IMR-90 (cell line): ENCODE measurements around the gene CAMK4. TPM values are rescaled to one million over a fixed set of nuclear protein-coding genes. Genes with fewer than 3 reads are reported as not detected.

Source experiments
- ATAC-seq: fragments of 200-7000 bp; cut with Tn5 transposase; 2 replicates; pipeline ENCODE4 v1.9.1; 2020; ENCODE audit warnings: low read depth, mild to moderate bottlenecking, moderate library complexity
- BruUV-seq: library from RNA; stranded (reverse); fragments of 400-500 nt; replicated peaks from 2 replicates; lab custom pipeline; 2021; lab: Mats Ljungman, UMichigan
- CTCF ChIA-PET: fragments of 300-600 bp; formaldehyde crosslinking; extraction: SDS; loops from one replicate; lab custom pipeline; 2021; ENCODE audit warnings: antibody characterized with exemption; lab: Yijun Ruan, JAX
- POLR2A ChIA-PET: fragments of 300-600 bp; sonication (Branson Sonifier 250); formaldehyde crosslinking; loops from one replicate; lab custom pipeline; 2022; ENCODE audit warnings: antibody characterized with exemption; ENCODE audit not compliant: unreplicated experiment; lab: Charles Lee
- DNase-seq: peaks from one replicate; pipeline ENCODE4 v3.0.0; 2013
- H2AFZ ChIP-seq: replicated peaks from 2 replicates; pipeline ENCODE3; 2013; ENCODE audit warnings: low read length, mild to moderate bottlenecking; ENCODE audit not compliant: poor library complexity
- H2AK5ac ChIP-seq: 2 replicates; pipeline ENCODE4 v1.6.1; 2013; ENCODE audit warnings: low read depth, low read length, inconsistent platforms
- H2AK9ac ChIP-seq: replicated peaks from 2 replicates; pipeline ENCODE3; 2013; ENCODE audit warnings: mild to moderate bottlenecking, low read depth, low read length, moderate library complexity; ENCODE audit not compliant: poor library complexity
- H2BK120ac ChIP-seq: 2 replicates; pipeline ENCODE4 v1.6.1; 2013; ENCODE audit warnings: low read depth, low read length, inconsistent platforms
- H2BK15ac ChIP-seq: 3 replicates; pipeline ENCODE4 v1.6.1; 2013; ENCODE audit warnings: low read depth, low read length, inconsistent platforms
- H2BK20ac ChIP-seq: 2 replicates; pipeline ENCODE4 v1.6.1; 2013; ENCODE audit warnings: low read depth, mild to moderate bottlenecking, inconsistent platforms, low read length, moderate library complexity
- H2BK5ac ChIP-seq: 2 replicates; pipeline ENCODE4 v1.6.1; 2013; ENCODE audit warnings: mild to moderate bottlenecking, low read depth, low read length, inconsistent platforms; ENCODE audit not compliant: poor library complexity, severe bottlenecking
- H3K14ac ChIP-seq: replicated peaks from 2 replicates; pipeline ENCODE4 v1.6.1; 2013; ENCODE audit warnings: low read depth, low read length, inconsistent platforms
- H3K18ac ChIP-seq: 2 replicates; pipeline ENCODE4 v1.6.1; 2013; ENCODE audit warnings: low read depth, low read length, control low read depth
- H3K23ac ChIP-seq: 2 replicates; pipeline ENCODE4 v1.6.1; 2013; ENCODE audit warnings: low read depth, low read length, inconsistent platforms
- H3K27ac ChIP-seq: 2 replicates; pipeline ENCODE4 v1.5.1; 2013; ENCODE audit warnings: mild to moderate bottlenecking, control low read depth, low read length; ENCODE audit not compliant: insufficient read depth
- H3K27me3 ChIP-seq: 2 replicates; pipeline ENCODE4 v1.6.1; 2013; ENCODE audit warnings: low read length; ENCODE audit not compliant: control insufficient read depth, insufficient read depth
- H3K36me3 ChIP-seq: 2 replicates; pipeline ENCODE4 v1.6.1; 2013; ENCODE audit warnings: low read length, mixed read lengths; ENCODE audit not compliant: control insufficient read depth, insufficient read depth
- H3K4ac ChIP-seq: 2 replicates; pipeline ENCODE4 v1.6.1; 2013; ENCODE audit warnings: low read depth, low read length, inconsistent platforms
- H3K4me1 ChIP-seq: 2 replicates; pipeline ENCODE4 v1.6.1; 2013; ENCODE audit warnings: low read length, mixed read lengths; ENCODE audit not compliant: control insufficient read depth, insufficient read depth
- H3K4me2 ChIP-seq: 2 replicates; pipeline ENCODE4 v1.6.1; 2013; ENCODE audit warnings: low read depth, mild to moderate bottlenecking, control low read depth, low read length, moderate library complexity
- H3K4me3 ChIP-seq: 2 replicates; pipeline ENCODE4 v1.5.1; 2013; ENCODE audit warnings: low read depth, mild to moderate bottlenecking, control low read depth, low read length, moderate library complexity; ENCODE audit not compliant: insufficient read depth
- H3K56ac ChIP-seq: 2 replicates; pipeline ENCODE4 v1.6.1; 2013; ENCODE audit warnings: low read length, inconsistent platforms; ENCODE audit not compliant: insufficient read depth; ENCODE audit errors: extremely low read depth
- H3K79me1 ChIP-seq, 2 experiments: 2 replicates each; pipeline ENCODE4 v1.6.1; 2013; ENCODE audit warnings: low read length in 2 of 2, inconsistent platforms in 1 of 2, low read depth in 1 of 2
- H3K9ac ChIP-seq: 2 replicates; pipeline ENCODE4 v1.6.1; 2013; ENCODE audit warnings: low read depth, low read length, control low read depth
- H3K9me1 ChIP-seq: 2 replicates; pipeline ENCODE4 v1.6.1; 2013; ENCODE audit warnings: low read length, inconsistent platforms; ENCODE audit not compliant: insufficient read depth
- H3K9me3 ChIP-seq: 2 replicates; pipeline ENCODE4 v1.6.1; 2013; ENCODE audit warnings: low read length; ENCODE audit not compliant: control insufficient read depth, insufficient read depth
- H4K20me1 ChIP-seq: 2 replicates; pipeline ENCODE4 v1.6.1; 2013; ENCODE audit warnings: low read length, inconsistent platforms; ENCODE audit not compliant: insufficient read depth
- H4K5ac ChIP-seq: 2 replicates; pipeline ENCODE4 v1.6.1; 2013; ENCODE audit warnings: mild to moderate bottlenecking, low read depth, low read length, control low read depth
- H4K8ac ChIP-seq, 2 experiments: 2 replicates each; pipeline ENCODE4 v1.6.1; 2013; ENCODE audit warnings: low read depth in 2 of 2, low read length in 2 of 2, control low read depth in 1 of 2, inconsistent platforms in 1 of 2
- H4K91ac ChIP-seq: 2 replicates; pipeline ENCODE4 v1.6.1; 2013; ENCODE audit warnings: low read depth, low read length, inconsistent platforms; ENCODE audit not compliant: insufficient read depth
- ELK1 ChIP-seq: fragments of 150-350 bp; IDR thresholded peaks from 2 replicates; pipeline ENCODE4 v1.6.1; 2016; ENCODE audit warnings: low read depth, mild to moderate bottlenecking, low read length, moderate library complexity, borderline replicate concordance
- MAFK ChIP-seq: IDR thresholded peaks from 2 replicates; pipeline ENCODE4 v1.6.1; 2012; ENCODE audit warnings: low read depth, low read length, improper control_type of control experiment
- WGBS, 2 experiments: methylation state at CpG; one replicate each; pipeline versions ENCODE4 v1.1.5 to v1.1.7; 2013; ENCODE audit warnings: missing lambda C conversion rate in 2 of 2; ENCODE audit not compliant: insufficient read length in 1 of 2; ENCODE audit errors: extremely low coverage in 2 of 2; 5-methylcytosine and 5-hydroxymethylcytosine counted together
- dilution Hi-C: fragments of 300-500 bp; cut with HindIII; formaldehyde crosslinking; loops from one replicate; pipeline ENCODE4 v1.14.3; 2018; ENCODE audit warnings: low sequenced_read_pairs; ENCODE audit not compliant: unreplicated experiment
- in situ Hi-C: fragments of 300-500 bp; cut with MboI; formaldehyde crosslinking; loops from 3 replicates; pipeline ENCODE4 v1.14.3; 2019; ENCODE audit warnings: low sequenced_read_pairs, inconsistent platforms, mixed read lengths
- intact Hi-C: fragments of 100-400 bp; cut with micrococcal nuclease; formaldehyde crosslinking; loops from 2 replicates; pipeline ENCODE4 v1.10.0; 2022
- polyA plus RNA-seq, 3 experiments: library from polyadenylated mRNA; depleted of rRNA; stranded (reverse); fragments of >200 nt; gene quantifications; 2 replicates each; pipeline ENCODE4 v1.2.3, GENCODE V29; 2012; ENCODE audit warnings: low replicate concordance in 1 of 3
- total RNA-seq: library from RNA; depleted of rRNA; stranded (reverse); fragments of >200 nt; gene quantifications from 2 replicates; pipeline ENCODE4 v1.2.3, GENCODE V29; 2012

The CAMK4 gene
- total and polyA plus RNA-seq, 2 of the 4 experiments (the other 2 are of a cell fraction) = 3.7 to 4.8 TPM

DNA sequence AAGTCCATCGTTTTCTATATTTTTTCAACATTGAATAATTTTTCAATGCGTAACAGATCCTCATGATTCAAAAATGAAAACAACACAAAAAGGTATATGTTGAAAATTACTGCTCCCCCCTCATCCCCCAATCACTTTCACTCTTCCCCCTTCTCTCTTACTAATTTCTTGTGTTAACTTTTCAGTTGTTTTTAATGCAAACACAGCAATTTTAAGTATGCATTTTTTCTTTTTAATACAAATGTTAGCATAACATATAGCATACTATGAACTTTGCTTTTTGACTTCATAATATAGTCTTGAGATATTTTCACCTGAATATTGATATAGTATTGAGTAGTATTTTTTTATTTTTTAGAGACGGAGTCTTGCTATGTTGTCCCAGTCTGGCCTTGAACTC is 41.1 kb upstream of the CAMK4 start:
- CTCF ChIA-PET = no interaction called here
- H3K14ac ChIP-seq = no peak overlapping the region
- no peak overlapping the region for H3K9ac ChIP-seq
- no peak overlapping the region for H2BK120ac ChIP-seq
- no peaks in the 10 kb centered on the region for H3K79me1 ChIP-seq
- no peak overlapping the region for H3K18ac ChIP-seq
- no peaks in the 10 kb centered on the region for H3K9me1 ChIP-seq
- BruUV-seq = no TSS peak
- DNase-seq (no peak), ATAC-seq (no peak)
- H3K27me3 ChIP-seq = no peaks in the 10 kb centered on the region
- in situ Hi-C loops = no loop called here
- H4K91ac ChIP-seq = no peak overlapping the region
- no peak overlapping the region for H2BK20ac ChIP-seq
- no peak overlapping the region for H2BK15ac ChIP-seq
- H3K9me3 ChIP-seq = no peaks in the 10 kb centered on the region
- H3K23ac ChIP-seq = no peak overlapping the region
- POLR2A ChIA-PET = no interaction called here
- H3K27ac ChIP-seq = no peak overlapping the region
- H2AK9ac ChIP-seq = no peak overlapping the region
- no peak overlapping the region for H2BK5ac ChIP-seq
- H4K5ac ChIP-seq = no peak overlapping the region
- no peaks in the 10 kb centered on the region for H3K36me3 ChIP-seq
- TF ChIP-seq MAFK = peak; percentile 81
- no peak for TF ChIP-seq ELK1
- H4K20me1 ChIP-seq = no peaks in the 10 kb centered on the region
- H4K8ac ChIP-seq = no peak overlapping the region
- H3K4me1 ChIP-seq = no peaks in the 10 kb centered on the region
- intact Hi-C loops = no loop called here
- no CpG with 5 or more reads among the region's 3 CpGs for WGBS, 2 experiments
- no peak overlapping the region for H2AFZ ChIP-seq
- dilution Hi-C loops = no loop called here
- no peak overlapping the region for H3K4ac ChIP-seq
- H2AK5ac ChIP-seq = no peak overlapping the region
- no peak overlapping the region for H3K4me3 ChIP-seq
- H3K56ac ChIP-seq = no peak overlapping the region
- H3K4me2 ChIP-seq = no peak overlapping the region
